Measurements from ENCODE around the gene ROBO2.

DNA sequence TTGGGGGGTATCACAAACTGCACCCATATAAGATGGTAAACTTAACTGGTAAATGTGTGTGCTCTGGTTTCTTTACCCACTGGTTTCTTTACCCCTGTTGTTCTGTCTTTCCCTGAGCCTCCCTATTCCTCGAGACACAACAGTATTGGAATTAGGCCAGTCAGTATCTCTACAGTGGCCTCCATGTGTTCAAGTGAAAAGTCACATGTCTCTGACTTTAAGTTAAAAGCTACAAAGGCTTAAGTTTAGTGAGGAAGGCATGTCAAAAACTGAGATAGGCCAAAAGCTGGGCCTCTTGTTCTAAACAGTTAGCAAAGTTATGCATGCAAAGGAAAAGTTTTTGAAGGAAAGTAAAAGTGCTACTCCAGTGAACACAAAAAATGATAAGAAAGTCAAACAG is 513.3 kb downstream of the ROBO2 start:
- TF ChIP-seq, protein P1, sequence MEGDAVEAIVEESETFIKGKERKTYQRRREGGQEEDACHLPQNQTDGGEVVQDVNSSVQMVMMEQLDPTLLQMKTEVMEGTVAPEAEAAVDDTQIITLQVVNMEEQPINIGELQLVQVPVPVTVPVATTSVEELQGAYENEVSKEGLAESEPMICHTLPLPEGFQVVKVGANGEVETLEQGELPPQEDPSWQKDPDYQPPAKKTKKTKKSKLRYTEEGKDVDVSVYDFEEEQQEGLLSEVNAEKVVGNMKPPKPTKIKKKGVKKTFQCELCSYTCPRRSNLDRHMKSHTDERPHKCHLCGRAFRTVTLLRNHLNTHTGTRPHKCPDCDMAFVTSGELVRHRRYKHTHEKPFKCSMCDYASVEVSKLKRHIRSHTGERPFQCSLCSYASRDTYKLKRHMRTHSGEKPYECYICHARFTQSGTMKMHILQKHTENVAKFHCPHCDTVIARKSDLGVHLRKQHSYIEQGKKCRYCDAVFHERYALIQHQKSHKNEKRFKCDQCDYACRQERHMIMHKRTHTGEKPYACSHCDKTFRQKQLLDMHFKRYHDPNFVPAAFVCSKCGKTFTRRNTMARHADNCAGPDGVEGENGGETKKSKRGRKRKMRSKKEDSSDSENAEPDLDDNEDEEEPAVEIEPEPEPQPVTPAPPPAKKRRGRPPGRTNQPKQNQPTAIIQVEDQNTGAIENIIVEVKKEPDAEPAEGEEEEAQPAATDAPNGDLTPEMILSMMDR (IDR thresholded peaks at IDR 0.05), result no peak
- TF ChIP-seq POLR2A (IDR thresholded peaks at IDR 0.05), result no peak
